ENCODE measurements around the gene RNF123. TPM values are rescaled to one million over a fixed set of nuclear protein-coding genes. Genes with fewer than 3 reads are reported as not detected.
"Not testable (repeated sequence)": the region's sequence is repeated elsewhere in the genome, so short reads cannot be mapped to it uniquely, and the experiment has no call there.

RNF123 gene
- total RNA-seq, 1 experiment from 2014 or later: 23.1 TPM

DNA sequence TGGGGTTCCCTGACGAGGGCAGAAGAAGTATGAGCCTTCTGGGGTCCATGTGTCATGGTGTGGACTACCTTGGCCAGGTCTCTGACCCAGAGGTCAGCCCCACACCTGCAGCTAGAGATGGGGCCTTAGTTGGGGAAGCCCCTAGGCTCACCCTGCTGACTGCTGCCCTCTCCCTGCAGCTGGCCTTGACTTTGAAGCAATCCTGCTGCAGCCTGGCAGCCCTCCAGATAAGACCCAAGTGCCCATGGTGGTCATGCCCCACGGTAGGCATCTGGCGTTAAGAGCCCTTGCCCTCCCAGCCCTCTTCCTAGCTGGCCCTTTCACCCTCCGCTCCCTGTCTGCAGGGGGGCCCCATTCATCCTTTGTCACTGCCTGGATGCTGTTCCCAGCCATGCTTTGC lies 7.8 kb upstream of the RNF123 start:
- TF ChIP-seq, protein P1, sequence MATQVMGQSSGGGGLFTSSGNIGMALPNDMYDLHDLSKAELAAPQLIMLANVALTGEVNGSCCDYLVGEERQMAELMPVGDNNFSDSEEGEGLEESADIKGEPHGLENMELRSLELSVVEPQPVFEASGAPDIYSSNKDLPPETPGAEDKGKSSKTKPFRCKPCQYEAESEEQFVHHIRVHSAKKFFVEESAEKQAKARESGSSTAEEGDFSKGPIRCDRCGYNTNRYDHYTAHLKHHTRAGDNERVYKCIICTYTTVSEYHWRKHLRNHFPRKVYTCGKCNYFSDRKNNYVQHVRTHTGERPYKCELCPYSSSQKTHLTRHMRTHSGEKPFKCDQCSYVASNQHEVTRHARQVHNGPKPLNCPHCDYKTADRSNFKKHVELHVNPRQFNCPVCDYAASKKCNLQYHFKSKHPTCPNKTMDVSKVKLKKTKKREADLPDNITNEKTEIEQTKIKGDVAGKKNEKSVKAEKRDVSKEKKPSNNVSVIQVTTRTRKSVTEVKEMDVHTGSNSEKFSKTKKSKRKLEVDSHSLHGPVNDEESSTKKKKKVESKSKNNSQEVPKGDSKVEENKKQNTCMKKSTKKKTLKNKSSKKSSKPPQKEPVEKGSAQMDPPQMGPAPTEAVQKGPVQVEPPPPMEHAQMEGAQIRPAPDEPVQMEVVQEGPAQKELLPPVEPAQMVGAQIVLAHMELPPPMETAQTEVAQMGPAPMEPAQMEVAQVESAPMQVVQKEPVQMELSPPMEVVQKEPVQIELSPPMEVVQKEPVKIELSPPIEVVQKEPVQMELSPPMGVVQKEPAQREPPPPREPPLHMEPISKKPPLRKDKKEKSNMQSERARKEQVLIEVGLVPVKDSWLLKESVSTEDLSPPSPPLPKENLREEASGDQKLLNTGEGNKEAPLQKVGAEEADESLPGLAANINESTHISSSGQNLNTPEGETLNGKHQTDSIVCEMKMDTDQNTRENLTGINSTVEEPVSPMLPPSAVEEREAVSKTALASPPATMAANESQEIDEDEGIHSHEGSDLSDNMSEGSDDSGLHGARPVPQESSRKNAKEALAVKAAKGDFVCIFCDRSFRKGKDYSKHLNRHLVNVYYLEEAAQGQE (IDR thresholded peaks at IDR 0.05; ENCODE audit: insufficient read depth in 1 of 2, low read depth in 2 of 2, low read length in 1 of 2): no peak
- TF ChIP-seq POLR2AphosphoS5 (IDR thresholded peaks at IDR 0.05; ENCODE audit: low read depth, low read length): no peak
- no peak for TF ChIP-seq TCF7L2 (IDR thresholded peaks at IDR 0.05; ENCODE audit: low read depth, low read length)
- TF ChIP-seq, protein P2, sequence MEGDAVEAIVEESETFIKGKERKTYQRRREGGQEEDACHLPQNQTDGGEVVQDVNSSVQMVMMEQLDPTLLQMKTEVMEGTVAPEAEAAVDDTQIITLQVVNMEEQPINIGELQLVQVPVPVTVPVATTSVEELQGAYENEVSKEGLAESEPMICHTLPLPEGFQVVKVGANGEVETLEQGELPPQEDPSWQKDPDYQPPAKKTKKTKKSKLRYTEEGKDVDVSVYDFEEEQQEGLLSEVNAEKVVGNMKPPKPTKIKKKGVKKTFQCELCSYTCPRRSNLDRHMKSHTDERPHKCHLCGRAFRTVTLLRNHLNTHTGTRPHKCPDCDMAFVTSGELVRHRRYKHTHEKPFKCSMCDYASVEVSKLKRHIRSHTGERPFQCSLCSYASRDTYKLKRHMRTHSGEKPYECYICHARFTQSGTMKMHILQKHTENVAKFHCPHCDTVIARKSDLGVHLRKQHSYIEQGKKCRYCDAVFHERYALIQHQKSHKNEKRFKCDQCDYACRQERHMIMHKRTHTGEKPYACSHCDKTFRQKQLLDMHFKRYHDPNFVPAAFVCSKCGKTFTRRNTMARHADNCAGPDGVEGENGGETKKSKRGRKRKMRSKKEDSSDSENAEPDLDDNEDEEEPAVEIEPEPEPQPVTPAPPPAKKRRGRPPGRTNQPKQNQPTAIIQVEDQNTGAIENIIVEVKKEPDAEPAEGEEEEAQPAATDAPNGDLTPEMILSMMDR (IDR thresholded peaks at IDR 0.05): no peak
- POLR2A ChIA-PET: no interaction called here
- Histone ChIP-seq H3K27me3 (ENCODE audit: control insufficient read depth, insufficient read depth, low read length) (no peaks in the 10 kb centered on the region), H3K9me3 (ENCODE audit: control insufficient read depth, insufficient read depth, low read depth, low read length) (no peaks in the 10 kb centered on the region), H3K36me3 (ENCODE audit: control insufficient read depth, insufficient read depth, low read length) (no peaks in the 10 kb centered on the region), H3K4me3 (ENCODE audit: low read depth in 2 of 2, low read length in 2 of 2) (no peak overlapping the region), H3K27ac (ENCODE audit: low read length) (no peak overlapping the region), H3K4me1 (ENCODE audit: control insufficient read depth, insufficient read depth, low read length) (no peaks in the 10 kb centered on the region)
- ATAC-seq (no peak), DNase-seq (ENCODE audit: low read depth, low spot score) (no peak)
- CTCF ChIA-PET: no interaction called here
- intact Hi-C loops (cut with micrococcal nuclease; ENCODE audit: unreplicated experiment): no loop called here
- BruUV-seq (replicated peaks): no TSS peak
- in situ Hi-C loops (cut with HindIII; ENCODE audit: low pct_unique_long_range_greater_than_20kb, low sequenced_read_pairs): no loop called here

DNA sequence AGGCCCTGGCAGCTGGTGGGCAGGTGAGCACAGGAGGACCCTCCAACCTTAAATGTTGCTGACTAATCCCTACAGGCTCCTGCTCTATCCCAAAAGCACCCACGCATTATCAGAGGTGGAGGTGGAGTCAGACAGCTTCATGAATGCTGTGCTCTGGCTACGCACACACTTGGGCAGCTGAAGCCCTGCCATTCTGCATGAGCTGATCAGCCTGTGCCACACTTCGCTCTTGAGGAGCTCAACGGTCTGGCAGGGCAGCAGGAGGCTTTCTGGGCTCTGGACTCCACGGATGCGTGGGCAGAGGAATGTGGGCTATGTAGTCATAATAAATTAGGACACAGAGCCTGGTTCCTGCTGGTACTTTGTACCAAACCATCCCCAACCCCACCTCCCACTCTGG lies 6.2 kb upstream of the RNF123 start:
- TF ChIP-seq TCF7L2 (IDR thresholded peaks at IDR 0.05; ENCODE audit: low read depth, low read length) (no peak), SIN3A (IDR thresholded peaks at IDR 0.05; ENCODE audit: borderline replicate concordance, insufficient read depth, low read depth, low read length) (no peak), POLR2AphosphoS5 (IDR thresholded peaks at IDR 0.05; ENCODE audit: low read depth, low read length) (no peak)
- TF ChIP-seq, protein P2 (IDR thresholded peaks at IDR 0.05): no peak
- TF ChIP-seq, protein P1 (IDR thresholded peaks at IDR 0.05; ENCODE audit: insufficient read depth in 1 of 2, low read depth in 2 of 2, low read length in 1 of 2): no peak
- DNase-seq (ENCODE audit: low read depth, low spot score) (no peak), ATAC-seq (no peak)
- ChIA-PET POLR2A (no interaction called here), CTCF (no interaction called here)
- no TSS peak for BruUV-seq (replicated peaks)
- Histone ChIP-seq H3K4me1 (ENCODE audit: control insufficient read depth, insufficient read depth, low read length) (no peaks in the 10 kb centered on the region), H3K4me3 (ENCODE audit: low read depth in 2 of 2, low read length in 2 of 2) (no peak overlapping the region), H3K27ac (ENCODE audit: low read length) (no peak overlapping the region), H3K36me3 (ENCODE audit: control insufficient read depth, insufficient read depth, low read length) (no peaks in the 10 kb centered on the region), H3K9me3 (ENCODE audit: control insufficient read depth, insufficient read depth, low read depth, low read length) (no peaks in the 10 kb centered on the region), H3K27me3 (ENCODE audit: control insufficient read depth, insufficient read depth, low read length) (no peaks in the 10 kb centered on the region)
- intact Hi-C loops (cut with micrococcal nuclease; ENCODE audit: unreplicated experiment) (no loop called here), in situ Hi-C loops (cut with HindIII; ENCODE audit: low pct_unique_long_range_greater_than_20kb, low sequenced_read_pairs) (no loop called here)

DNA sequence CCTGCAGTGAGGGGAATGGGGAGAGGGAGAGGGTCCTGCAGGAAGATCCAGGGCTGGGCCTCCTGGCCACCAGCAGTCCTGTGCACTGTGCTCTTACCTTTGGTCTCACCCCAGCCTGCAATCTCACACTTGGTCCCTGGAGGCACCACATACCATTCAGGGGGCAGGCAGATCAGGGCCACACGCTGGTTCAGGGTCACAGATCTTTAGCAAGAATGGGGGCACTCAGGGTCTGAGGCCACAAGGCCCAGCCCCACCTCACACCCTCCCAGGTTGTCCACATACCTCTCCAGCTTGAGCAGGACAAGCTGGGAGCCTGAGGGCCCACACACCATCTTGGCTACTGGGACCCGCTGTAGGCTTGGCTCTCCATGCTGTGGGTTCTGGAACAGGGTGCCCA lies 4.9 kb upstream of the RNF123 start:
- H3K4me3 ChIP-seq (ENCODE audit: low read depth in 2 of 2, low read length in 2 of 2); H3K9me3 ChIP-seq (ENCODE audit: control insufficient read depth, insufficient read depth, low read depth, low read length); intact Hi-C loops (cut with micrococcal nuclease; ENCODE audit: unreplicated experiment); in situ Hi-C loops (cut with HindIII; ENCODE audit: low pct_unique_long_range_greater_than_20kb, low sequenced_read_pairs); DNase-seq (ENCODE audit: low read depth, low spot score); POLR2A ChIA-PET; H3K27me3 ChIP-seq (ENCODE audit: control insufficient read depth, insufficient read depth, low read length); ATAC-seq; H3K4me1 ChIP-seq (ENCODE audit: control insufficient read depth, insufficient read depth, low read length); BruUV-seq (replicated peaks); H3K27ac ChIP-seq (ENCODE audit: low read length); H3K36me3 ChIP-seq (ENCODE audit: control insufficient read depth, insufficient read depth, low read length): not testable (repeated sequence)
- CTCF ChIA-PET: interaction anchor here (0.6 kb wide), 1 partner anchor 119 kb away, joined by 10 read pairs; the partner anchor contains the start of gene INKA1

DNA sequence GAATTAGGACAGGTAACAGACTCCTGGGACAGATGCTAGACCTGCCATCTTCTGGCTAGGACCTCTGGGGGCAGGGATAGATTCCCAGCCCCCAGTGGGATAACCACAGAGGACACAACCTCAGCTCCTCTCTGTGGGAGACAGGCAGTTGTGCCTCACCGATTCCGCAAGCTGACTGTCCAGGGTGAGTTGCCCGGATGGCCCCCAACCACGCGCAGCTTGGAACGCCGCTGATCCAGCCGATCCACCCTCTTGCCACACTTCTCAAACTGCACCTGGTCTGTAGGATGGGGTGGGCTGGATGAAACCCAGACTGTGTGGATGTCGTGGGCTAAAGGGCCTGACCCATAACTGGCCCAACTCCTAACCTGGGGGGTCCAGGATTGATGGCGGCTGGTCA lies 4.3 kb upstream of the RNF123 start:
- DNase-seq (ENCODE audit: low read depth, low spot score); POLR2A ChIA-PET; H3K27ac ChIP-seq (ENCODE audit: low read length); BruUV-seq (replicated peaks); ATAC-seq; H3K36me3 ChIP-seq (ENCODE audit: control insufficient read depth, insufficient read depth, low read length); H3K27me3 ChIP-seq (ENCODE audit: control insufficient read depth, insufficient read depth, low read length); CTCF ChIA-PET; in situ Hi-C loops (cut with HindIII; ENCODE audit: low pct_unique_long_range_greater_than_20kb, low sequenced_read_pairs); H3K4me3 ChIP-seq (ENCODE audit: low read depth in 2 of 2, low read length in 2 of 2); H3K4me1 ChIP-seq (ENCODE audit: control insufficient read depth, insufficient read depth, low read length); intact Hi-C loops (cut with micrococcal nuclease; ENCODE audit: unreplicated experiment); H3K9me3 ChIP-seq (ENCODE audit: control insufficient read depth, insufficient read depth, low read depth, low read length): not testable (repeated sequence)

Data from Panc1 (cell line).